Erythroblast (primary cell): Measurements from ENCODE around the gene CHRM5.

Experiments
- GATA1 ChIP-seq: IDR thresholded peaks from 2 replicates; pipeline ENCODE4 v1.6.1; 2011; ENCODE audit warnings: low read depth, mild to moderate bottlenecking, control low read depth, low read length, moderate library complexity
- POLR2A ChIP-seq: IDR thresholded peaks from 2 replicates; pipeline ENCODE4 v1.6.1; 2011; ENCODE audit warnings: mild to moderate bottlenecking, low read length

DNA sequence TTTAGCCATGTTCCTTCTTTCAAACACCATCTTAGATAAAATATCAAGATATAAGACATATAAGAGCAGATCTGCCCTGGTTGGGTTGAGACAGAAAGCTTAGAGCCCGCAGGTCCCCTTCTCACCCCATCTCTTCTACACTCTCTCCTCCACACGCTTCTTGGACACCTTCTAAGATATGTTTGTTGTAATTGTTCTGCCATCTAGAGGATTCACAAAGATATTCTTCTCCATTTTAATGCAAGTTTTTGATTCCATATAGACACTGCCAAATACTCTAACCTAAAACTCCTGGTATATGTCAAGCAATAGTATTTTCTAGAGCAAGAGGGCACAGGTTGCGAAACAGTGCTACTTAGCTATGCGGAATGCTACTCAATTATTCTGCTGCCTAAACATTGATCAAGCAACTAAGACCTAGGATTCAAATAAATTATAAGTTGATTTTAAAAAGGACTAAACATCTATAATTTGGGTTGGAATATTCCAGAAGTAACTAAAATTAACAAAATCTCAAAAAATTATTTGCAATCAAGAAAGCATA is 6.8 kb downstream of the CHRM5 start:
- TF ChIP-seq POLR2A (no peak), GATA1 (no peak)
